Uterus (tissue), 2 donors: Measurements from ENCODE around the gene STON1.

ENCODE experiments used
- CTCF ChIP-seq, 4 experiments: fragments of 200-600 bp in 2 of 4; fragments of 450-650 bp in 2 of 4; sonication (generic) in 2 of 4; IDR thresholded peaks; one replicate each; pipeline ENCODE4 v1.5.1; 2016 to 2019; ENCODE audit warnings: antibody characterized with exemption in 4 of 4, mild to moderate bottlenecking in 2 of 4, moderate library complexity in 1 of 4
- POLR2A ChIP-seq, 2 donors: fragments of 450-650 bp; IDR thresholded peaks; one replicate each; pipeline ENCODE4 v1.6.1; 2016; ENCODE audit warnings: antibody characterized with exemption in 2 of 2, mild to moderate bottlenecking in 1 of 2, moderate library complexity in 1 of 2

GRCh38 chr2:48587961-48588360, 58.0 kb downstream of the STON1 start:
- TF ChIP-seq CTCF (IDR thresholded peaks at IDR 0.05) (no peak), POLR2A (IDR thresholded peaks at IDR 0.05) (no peak)
